ENCODE results near the gene SNAP29.

SNAP29 gene

DNA sequence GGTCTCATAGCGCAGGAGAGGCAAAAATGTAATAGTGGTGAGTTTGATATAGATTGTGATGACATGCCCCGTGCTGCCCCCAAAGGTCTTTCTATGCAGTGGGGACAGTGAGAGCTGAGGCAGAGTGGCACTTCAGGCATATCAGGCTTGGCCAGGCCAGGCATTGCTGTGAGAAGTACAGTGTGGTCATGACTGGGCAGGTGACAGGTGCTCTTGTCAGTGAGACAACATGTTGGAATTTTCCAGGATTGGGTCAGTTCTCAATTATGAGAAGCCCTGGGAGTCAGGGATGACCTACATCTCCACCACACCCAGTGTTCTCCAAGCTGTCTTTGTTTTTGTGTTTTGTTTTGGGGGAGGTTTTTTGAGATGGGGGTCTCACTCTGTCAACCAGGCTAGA, 3.7 kb downstream of the SNAP29 start:
- DNase-seq (ENCODE audit: low read depth) = no peak
- TF ChIP-seq CTCF (IDR thresholded peaks at IDR 0.05; ENCODE audit: control insufficient read depth, extremely low read depth, insufficient read depth) = no peak
- no peak overlapping the region for H3K4me3 ChIP-seq (ENCODE audit: low read depth, low read length)

DNA sequence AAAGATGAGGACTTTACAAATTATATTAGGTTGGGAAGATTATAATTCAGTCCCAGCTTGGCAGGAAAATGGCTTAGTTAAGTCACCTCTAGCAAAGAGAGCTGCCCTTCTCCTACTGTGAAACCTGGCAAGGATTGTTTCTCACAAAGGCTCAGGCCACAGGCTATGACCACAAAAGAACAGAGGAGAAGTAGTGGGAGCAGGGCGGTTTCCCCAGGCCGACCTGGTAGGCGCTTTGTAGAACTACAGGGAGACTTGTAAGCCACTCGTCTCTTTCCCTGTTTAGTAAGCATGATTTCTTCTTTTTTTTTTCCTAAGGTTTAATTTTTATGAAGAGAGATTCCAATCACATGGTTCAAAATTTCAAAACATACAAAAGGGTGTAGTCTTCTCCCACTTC, 4.6 kb downstream of the SNAP29 start:
- no peak for DNase-seq (ENCODE audit: low read depth)
- H3K4me3 ChIP-seq (ENCODE audit: low read depth, low read length) = no peak overlapping the region
- no peak for TF ChIP-seq CTCF (IDR thresholded peaks at IDR 0.05; ENCODE audit: control insufficient read depth, extremely low read depth, insufficient read depth)

- no peak overlapping the region for H3K4me3 ChIP-seq (ENCODE audit: low read depth, low read length)
- no peak for DNase-seq (ENCODE audit: low read depth)
- TF ChIP-seq CTCF (IDR thresholded peaks at IDR 0.05; ENCODE audit: control insufficient read depth, extremely low read depth, insufficient read depth) = no peak
Measured at GRCh38 chr22:20864186-20864908, 5.5 kb downstream of the SNAP29 start.

GRCh38 chr22:20865331-20865730, 6.5 kb downstream of the SNAP29 start:
- no peak for TF ChIP-seq CTCF (IDR thresholded peaks at IDR 0.05; ENCODE audit: control insufficient read depth, extremely low read depth, insufficient read depth)
- no peak overlapping the region for H3K4me3 ChIP-seq (ENCODE audit: low read depth, low read length)
- no peak for DNase-seq (ENCODE audit: low read depth)

DNA sequence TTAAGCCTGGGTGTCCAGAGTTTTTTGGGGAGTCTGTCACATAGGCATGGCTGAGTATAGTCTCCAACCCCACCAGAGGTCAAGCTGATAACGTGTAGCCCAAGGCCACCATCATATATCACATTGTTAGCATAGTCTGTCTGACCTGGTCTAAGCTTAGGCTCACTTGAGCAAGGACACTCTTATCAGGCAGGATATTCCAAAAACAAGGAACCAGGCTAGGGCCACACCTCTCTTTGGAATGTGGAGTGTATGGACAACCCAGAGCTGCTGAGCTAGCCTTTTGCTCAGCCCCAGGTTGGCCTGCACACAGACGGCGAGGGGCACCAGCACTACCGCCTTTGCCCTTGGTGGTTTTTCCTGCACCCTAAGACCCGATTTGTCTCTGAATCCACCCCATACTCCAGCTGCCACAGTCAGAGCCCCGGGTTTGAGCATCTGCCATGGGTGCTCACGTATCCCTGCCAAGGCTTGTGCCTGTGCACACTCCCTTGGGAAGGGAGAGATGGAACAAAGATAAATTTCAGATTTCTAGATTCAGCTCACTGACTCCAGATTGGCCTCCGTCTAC, 7.2 kb downstream of the SNAP29 start:
- no peak for DNase-seq (ENCODE audit: low read depth)
- H3K4me3 ChIP-seq (ENCODE audit: low read depth, low read length) = no peak overlapping the region
- TF ChIP-seq CTCF (IDR thresholded peaks at IDR 0.05; ENCODE audit: control insufficient read depth, extremely low read depth, insufficient read depth) = no peak

DNA sequence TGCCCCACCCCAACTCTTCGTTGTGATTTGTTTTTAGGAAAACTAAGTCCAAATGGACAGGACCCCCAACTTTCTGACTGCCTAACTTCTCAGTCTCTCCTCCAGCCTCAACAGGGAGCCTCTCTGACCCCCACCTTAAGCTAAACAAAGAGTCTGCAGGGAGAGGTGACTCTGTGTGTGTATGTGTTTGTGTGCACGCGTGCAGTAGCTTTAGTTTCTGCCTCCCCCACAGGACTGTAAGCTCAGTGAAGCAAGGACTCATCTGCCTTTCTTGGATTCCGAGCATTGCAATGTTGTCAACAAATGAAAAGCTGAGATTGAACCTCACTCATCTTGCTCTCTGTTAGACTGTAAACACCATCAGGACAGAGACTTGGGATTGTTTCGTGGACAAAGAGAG, 7.9 kb downstream of the SNAP29 start:
- DNase-seq (ENCODE audit: low read depth) = no peak
- H3K4me3 ChIP-seq (ENCODE audit: low read depth, low read length) = peak overlapping the region; percentile 3
- no peak for TF ChIP-seq CTCF (IDR thresholded peaks at IDR 0.05; ENCODE audit: control insufficient read depth, extremely low read depth, insufficient read depth)
